ENCODE data around the gene GPSM1. TPM values are rescaled to one million over a fixed set of nuclear protein-coding genes. Genes with fewer than 3 reads are reported as not detected.

Gene GPSM1
- total and polyA plus RNA-seq, 4 donors = 12.6 to 41.6 (median 22.7) TPM

DNA sequence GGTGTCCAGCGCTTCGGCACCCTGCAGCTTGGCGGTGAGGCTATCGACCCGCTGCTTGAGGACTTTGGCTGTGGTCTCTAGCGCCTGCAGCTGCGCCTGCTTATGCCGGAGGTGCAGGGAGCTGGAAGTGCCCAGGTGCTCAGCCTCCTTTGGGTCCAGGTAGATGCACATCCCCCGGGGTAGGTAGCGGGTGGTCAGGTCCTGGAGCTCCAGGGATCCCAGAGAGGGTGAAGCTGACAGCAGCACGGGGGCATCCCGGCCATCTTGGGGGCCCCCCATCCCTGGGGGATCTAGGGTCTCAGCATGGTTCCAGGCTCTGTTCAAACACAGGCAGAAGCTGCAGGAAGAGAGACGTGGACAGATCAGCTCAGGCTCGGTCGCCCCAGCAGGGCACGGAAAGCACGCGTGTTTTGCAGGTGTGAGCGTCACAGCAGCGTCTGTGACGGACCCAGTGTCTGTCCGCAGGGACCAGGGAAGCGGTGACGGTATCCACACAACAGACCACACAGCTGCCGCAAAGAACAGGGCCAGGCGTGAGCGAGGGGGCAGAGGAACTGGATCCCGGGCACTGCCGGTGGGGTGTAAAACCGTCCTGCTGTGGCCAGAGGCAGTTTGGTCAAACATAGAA is 40.9 kb upstream of the GPSM1 start:
- TF ChIP-seq, protein P1, sequence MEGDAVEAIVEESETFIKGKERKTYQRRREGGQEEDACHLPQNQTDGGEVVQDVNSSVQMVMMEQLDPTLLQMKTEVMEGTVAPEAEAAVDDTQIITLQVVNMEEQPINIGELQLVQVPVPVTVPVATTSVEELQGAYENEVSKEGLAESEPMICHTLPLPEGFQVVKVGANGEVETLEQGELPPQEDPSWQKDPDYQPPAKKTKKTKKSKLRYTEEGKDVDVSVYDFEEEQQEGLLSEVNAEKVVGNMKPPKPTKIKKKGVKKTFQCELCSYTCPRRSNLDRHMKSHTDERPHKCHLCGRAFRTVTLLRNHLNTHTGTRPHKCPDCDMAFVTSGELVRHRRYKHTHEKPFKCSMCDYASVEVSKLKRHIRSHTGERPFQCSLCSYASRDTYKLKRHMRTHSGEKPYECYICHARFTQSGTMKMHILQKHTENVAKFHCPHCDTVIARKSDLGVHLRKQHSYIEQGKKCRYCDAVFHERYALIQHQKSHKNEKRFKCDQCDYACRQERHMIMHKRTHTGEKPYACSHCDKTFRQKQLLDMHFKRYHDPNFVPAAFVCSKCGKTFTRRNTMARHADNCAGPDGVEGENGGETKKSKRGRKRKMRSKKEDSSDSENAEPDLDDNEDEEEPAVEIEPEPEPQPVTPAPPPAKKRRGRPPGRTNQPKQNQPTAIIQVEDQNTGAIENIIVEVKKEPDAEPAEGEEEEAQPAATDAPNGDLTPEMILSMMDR (IDR thresholded peaks at IDR 0.05; ENCODE audit: control extremely low read depth, extremely low read depth) = no peak
- 88 to 90% methylated on average over 29 to 30 of the region's 30 CpGs for WGBS, 2 donors
- Histone ChIP-seq H3K4me3 (no peak overlapping the region), H3K9me3 (ENCODE audit: control insufficient read depth in 4 of 4, insufficient read depth in 3 of 4, low read length in 3 of 4) (peaks cover 0 to 4% (median 0%) of the 10 kb centered on the region in 4 donors), H3K4me1 (ENCODE audit: control insufficient read depth in 5 of 5, insufficient read depth in 5 of 5, low read length in 5 of 5) (peaks cover 0 to 4% (median 0%) of the 10 kb centered on the region in 5 donors), H3K27ac (ENCODE audit: low read depth in 1 of 2, low read length in 1 of 2) (no peak overlapping the region), H3K36me3 (ENCODE audit: control insufficient read depth in 4 of 4, insufficient read depth in 4 of 4, low read length in 4 of 4) (no peaks in the 10 kb centered on the region), H3K27me3 (ENCODE audit: control insufficient read depth in 3 of 3, insufficient read depth in 3 of 3, low read length in 2 of 3) (peaks cover 0 to 6% (median 0%) of the 10 kb centered on the region in 3 donors), H3K9ac (ENCODE audit: insufficient read depth in 1 of 2, low read length in 2 of 2) (no peak overlapping the region)
- DNase-seq = no peak
- ATAC-seq (ENCODE audit: insufficient read depth, low FRiP score) = no peak

DNA sequence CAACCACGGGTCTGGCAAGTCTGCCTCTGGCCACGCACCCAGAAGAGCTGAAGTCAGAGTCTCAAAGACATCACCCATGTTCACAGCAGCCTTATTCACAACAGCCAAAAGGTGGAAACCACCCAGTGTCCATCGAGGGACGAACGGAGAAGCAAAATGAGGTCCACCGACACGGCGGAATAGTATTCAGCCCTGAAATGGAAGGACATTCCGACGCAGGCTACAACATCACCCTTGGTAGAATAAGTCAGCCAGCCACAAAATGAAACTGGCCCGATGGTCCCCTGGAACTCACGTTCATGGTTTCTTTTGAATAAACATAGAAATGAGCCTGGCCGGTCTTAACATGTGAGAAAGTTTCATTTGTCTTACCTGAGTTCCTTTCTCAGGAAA is 40.4 kb upstream of the GPSM1 start:
- ATAC-seq (ENCODE audit: insufficient read depth, low FRiP score) (no peak), DNase-seq (no peak)
- Histone ChIP-seq H3K4me3 (no peak overlapping the region), H3K4me1 (ENCODE audit: control insufficient read depth in 5 of 5, insufficient read depth in 5 of 5, low read length in 5 of 5) (peaks cover 0 to 4% (median 0%) of the 10 kb centered on the region in 5 donors), H3K27me3 (ENCODE audit: control insufficient read depth in 3 of 3, insufficient read depth in 3 of 3, low read length in 2 of 3) (peaks cover 0 to 6% (median 0%) of the 10 kb centered on the region in 3 donors), H3K27ac (ENCODE audit: low read depth in 1 of 2, low read length in 1 of 2) (no peak overlapping the region), H3K9me3 (ENCODE audit: control insufficient read depth in 4 of 4, insufficient read depth in 3 of 4, low read length in 3 of 4) (peaks cover 0 to 4% (median 0%) of the 10 kb centered on the region in 4 donors), H3K36me3 (ENCODE audit: control insufficient read depth in 4 of 4, insufficient read depth in 4 of 4, low read length in 4 of 4) (no peaks in the 10 kb centered on the region), H3K9ac (ENCODE audit: insufficient read depth in 1 of 2, low read length in 2 of 2) (no peak overlapping the region)
- 89 to 93% methylated on average over 13 of the region's 13 CpGs for WGBS, 2 donors
- TF ChIP-seq, protein P1 (IDR thresholded peaks at IDR 0.05; ENCODE audit: control extremely low read depth, extremely low read depth) = no peak

DNA sequence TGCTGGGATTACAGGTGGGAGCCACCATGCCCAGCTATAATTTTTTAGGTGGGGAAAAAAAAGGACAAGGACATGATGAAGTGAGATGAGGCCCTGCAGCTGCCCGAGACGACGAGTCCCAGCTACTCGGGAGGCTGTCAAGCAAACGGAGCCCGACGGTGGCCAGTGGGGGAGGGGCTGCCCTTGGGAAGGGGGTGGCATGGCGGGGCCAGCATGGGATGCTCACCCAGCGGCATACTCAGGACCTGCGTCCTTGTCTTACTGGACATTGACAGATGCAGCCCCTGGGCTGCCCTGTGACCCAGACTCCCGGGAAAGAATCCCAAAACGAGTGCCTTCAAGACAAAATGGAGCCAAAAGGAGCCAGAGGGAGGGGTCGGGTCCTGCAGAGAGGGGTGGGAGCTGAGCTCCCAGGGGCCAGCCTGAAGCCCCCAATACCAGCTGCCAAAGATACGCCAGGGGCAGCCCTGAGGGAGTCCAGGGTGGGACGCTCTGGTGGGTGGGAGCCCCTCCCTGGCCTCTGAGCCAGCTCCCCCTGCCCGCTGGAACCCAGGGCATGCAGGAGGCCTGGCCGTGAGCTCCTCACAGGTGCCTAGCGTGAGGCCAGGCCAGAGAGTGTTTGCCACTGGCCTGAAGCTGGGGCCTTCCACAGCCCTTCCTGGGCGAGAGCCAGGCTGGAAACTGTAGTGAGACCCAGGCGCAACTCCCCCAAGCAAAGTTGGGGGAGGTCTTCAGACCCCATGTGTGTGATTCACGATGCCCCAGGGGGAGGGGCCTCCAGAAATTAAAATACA is 39.2 kb upstream of the GPSM1 start:
- TF ChIP-seq, protein P1 (IDR thresholded peaks at IDR 0.05; ENCODE audit: control extremely low read depth, extremely low read depth) = no peak
- H3K4me3 ChIP-seq = no peak overlapping the region
- peaks cover 0 to 4% (median 0%) of the 10 kb centered on the region in 4 donors for H3K9me3 ChIP-seq (ENCODE audit: control insufficient read depth in 4 of 4, insufficient read depth in 3 of 4, low read length in 3 of 4)
- WGBS, 2 donors = 49 to 67% methylated on average over 21 of the region's 21 CpGs
- H3K4me1 ChIP-seq (ENCODE audit: control insufficient read depth in 5 of 5, insufficient read depth in 5 of 5, low read length in 5 of 5) = peaks cover 0 to 7% (median 0%) of the 10 kb centered on the region in 5 donors
- DNase-seq (no peak), ATAC-seq (ENCODE audit: insufficient read depth, low FRiP score) (no peak)
- no peak overlapping the region for H3K9ac ChIP-seq (ENCODE audit: insufficient read depth in 1 of 2, low read length in 2 of 2)
- peaks cover 0 to 6% (median 0%) of the 10 kb centered on the region in 3 donors for H3K27me3 ChIP-seq (ENCODE audit: control insufficient read depth in 3 of 3, insufficient read depth in 3 of 3, low read length in 2 of 3)
- H3K27ac ChIP-seq (ENCODE audit: low read depth in 1 of 2, low read length in 1 of 2) = no peak overlapping the region
- no peaks in the 10 kb centered on the region for H3K36me3 ChIP-seq (ENCODE audit: control insufficient read depth in 4 of 4, insufficient read depth in 4 of 4, low read length in 4 of 4)
